Measurements from ENCODE around the gene PTHLH.

GRCh38 chr12:27915021-27915420, 57.5 kb downstream of the PTHLH start:
- TF ChIP-seq CTCF (IDR thresholded peaks at IDR 0.05), result no peak
- no peak for TF ChIP-seq POLR2AphosphoS5 (IDR thresholded peaks at IDR 0.05)
- TF ChIP-seq EP300 (IDR thresholded peaks at IDR 0.05), result no peak
- no peak for TF ChIP-seq POLR2A (IDR thresholded peaks at IDR 0.05; ENCODE audit: low read depth)
